Measurements from ENCODE around the gene PSMA7.

GRCh38 chr20:62167474-62167873 is 24.3 kb upstream of the PSMA7 start:
- TF ChIP-seq POLR2A (IDR thresholded peaks at IDR 0.05): no peak
- TF ChIP-seq CTCF (IDR thresholded peaks at IDR 0.05 in 4 of 5, conservative IDR thresholded peaks at IDR 0.05 in 1 of 5): no peak

All from gastrocnemius medialis (tissue), 4 donors.